H1 (cell line): Measurements from ENCODE around the gene MYDGF. TPM values are rescaled to one million over a fixed set of nuclear protein-coding genes. Genes with fewer than 3 reads are reported as not detected.

Experiments used
- CTCF ChIA-PET: fragments of 300-600 bp; sonication (Branson Sonifier 250); formaldehyde crosslinking; loops from one replicate; lab custom pipeline; 2021; ENCODE audit not compliant: partially characterized antibody; lab: Charles Lee
- POLR2A ChIA-PET: fragments of 300-600 bp; sonication (Branson Sonifier 250); formaldehyde crosslinking; loops from one replicate; lab custom pipeline; 2021; ENCODE audit warnings: inconsistent platforms; ENCODE audit not compliant: partially characterized antibody; lab: Charles Lee
- DNase-seq, 2 experiments: peaks; one replicate each; pipeline versions ENCODE4 v3.0.0 to v3.0.0-alpha.2; 2010 to 2022; ENCODE audit warnings: low spot score in 2 of 2, low read depth in 1 of 2, mixed read lengths in 1 of 2
- FAIRE-seq: peaks from 2 replicates; lab custom pipeline; 2011; peaks lifted over from hg19 to GRCh38; lab: Jason Lieb, UNC
- H2AFZ ChIP-seq: 2 replicates; pipeline ENCODE4 v1.8.1; 2012; ENCODE audit warnings: low read length, inconsistent platforms
- H2AK5ac ChIP-seq: 2 replicates; pipeline ENCODE4 v1.6.1; 2013; ENCODE audit warnings: low read depth, low read length
- H2BK120ac ChIP-seq: replicated peaks from 2 replicates; pipeline ENCODE3; 2013; ENCODE audit warnings: low read depth, low read length, inconsistent platforms
- H2BK12ac ChIP-seq: 2 replicates; pipeline ENCODE4 v1.6.1; 2013; ENCODE audit warnings: low read depth, low read length
- H2BK15ac ChIP-seq: 2 replicates; pipeline ENCODE4 v1.6.1; 2013; ENCODE audit warnings: low read length
- H2BK20ac ChIP-seq: 2 replicates; pipeline ENCODE4 v1.6.1; 2013; ENCODE audit warnings: low read length
- H2BK5ac ChIP-seq: 2 replicates; pipeline ENCODE4 v1.6.1; 2013; ENCODE audit warnings: low read depth, low read length
- H3K14ac ChIP-seq: 2 replicates; pipeline ENCODE4 v1.6.1; 2013; ENCODE audit warnings: inconsistent platforms; ENCODE audit not compliant: insufficient read length
- H3K18ac ChIP-seq: 2 replicates; pipeline ENCODE4 v1.6.1; 2013; ENCODE audit warnings: low read length; ENCODE audit errors: extremely low read depth
- H3K23ac ChIP-seq: 2 replicates; pipeline ENCODE4 v1.6.1; 2013; ENCODE audit warnings: inconsistent platforms; ENCODE audit not compliant: insufficient read length
- H3K23me2 ChIP-seq: 2 replicates; pipeline ENCODE4 v1.6.1; 2013; ENCODE audit warnings: low read depth, low read length
- H3K27ac ChIP-seq: 2 replicates; pipeline ENCODE4 v1.6.1; 2011; ENCODE audit warnings: low read depth, low read length, inconsistent platforms
- H3K27me3 ChIP-seq, 4 experiments: replicated peaks in 1 of 4; 1 replicate in 1 of 4; 2 replicates in 3 of 4; pipeline versions ENCODE4 v1.6.1 to v1.8.1; 2011 to 2013; ENCODE audit warnings: low read length in 3 of 4, mild to moderate bottlenecking in 3 of 4, inconsistent platforms in 2 of 4, mixed read lengths in 2 of 4, moderate library complexity in 1 of 4; ENCODE audit not compliant: control insufficient read depth in 3 of 4, insufficient read depth in 3 of 4; ENCODE audit errors: extremely low read depth in 1 of 4
- H3K36me3 ChIP-seq, 4 experiments: 2 replicates each; pipeline versions ENCODE4 v1.6.1 to v1.8.1; 2011 to 2013; ENCODE audit warnings: mild to moderate bottlenecking in 4 of 4, low read length in 3 of 4, moderate library complexity in 2 of 4, control low read depth in 1 of 4, inconsistent platforms in 1 of 4; ENCODE audit not compliant: insufficient read depth in 4 of 4, control insufficient read depth in 2 of 4
- H3K4ac ChIP-seq: replicated peaks from 2 replicates; pipeline ENCODE3; 2013; ENCODE audit warnings: low read length, low read depth, mixed read lengths, inconsistent platforms; ENCODE audit not compliant: insufficient read length
- H3K4me1 ChIP-seq, 4 experiments: replicated peaks in 1 of 4; 1 replicate in 1 of 4; 2 replicates in 3 of 4; pipeline versions ENCODE4 v1.6.1 to v1.8.1; 2011 to 2013; ENCODE audit warnings: low read length in 3 of 4, inconsistent platforms in 2 of 4, mixed read lengths in 1 of 4; ENCODE audit not compliant: insufficient read depth in 4 of 4, control insufficient read depth in 3 of 4
- H3K4me2 ChIP-seq, 2 experiments: 2 replicates each; pipeline versions ENCODE4 v1.6.1 to v1.8.1; 2011 to 2013; ENCODE audit warnings: low read depth in 2 of 2, low read length in 2 of 2, control low read depth in 1 of 2, inconsistent platforms in 1 of 2, mild to moderate bottlenecking in 1 of 2; ENCODE audit not compliant: insufficient read depth in 1 of 2
- H3K4me3 ChIP-seq, 4 experiments: fragments of 200-600, 300-600 bp in 1 of 4; sonication (generic), shearing (Covaris generic), sonication (Bioruptor Twin) in 1 of 4; 2 replicates each; pipeline versions ENCODE4 v1.5.1 to v1.8.1; 2011 to 2016; ENCODE audit warnings: low read length in 4 of 4, low read depth in 3 of 4, control low read depth in 2 of 4, inconsistent platforms in 2 of 4, mild to moderate bottlenecking in 2 of 4, mixed read lengths in 1 of 4, moderate library complexity in 1 of 4; ENCODE audit not compliant: insufficient read depth in 2 of 4; ENCODE audit errors: extremely low read depth in 1 of 4
- H3K56ac ChIP-seq: replicated peaks from 2 replicates; pipeline ENCODE3; 2013; ENCODE audit warnings: low read depth, mild to moderate bottlenecking, mixed read lengths, low read length, inconsistent platforms; ENCODE audit not compliant: insufficient read length
- H3K79me1 ChIP-seq: 2 replicates; pipeline ENCODE4 v1.6.1; 2013; ENCODE audit warnings: low read depth, low read length, control low read depth
- H3K79me2 ChIP-seq, 2 experiments: 2 replicates each; pipeline versions ENCODE4 v1.6.1 to v1.8.1; 2012 to 2013; ENCODE audit warnings: low read length in 2 of 2, mild to moderate bottlenecking in 2 of 2, inconsistent platforms in 1 of 2; ENCODE audit not compliant: insufficient read depth in 2 of 2, control insufficient read depth in 1 of 2
- H3K9ac ChIP-seq, 4 experiments: replicated peaks in 1 of 4; 1 replicate in 1 of 4; 2 replicates in 3 of 4; pipeline versions ENCODE4 v1.6.1 to v1.8.1; 2011 to 2013; ENCODE audit warnings: low read depth in 3 of 4, low read length in 3 of 4, control low read depth in 2 of 4, mild to moderate bottlenecking in 2 of 4, moderate library complexity in 2 of 4, inconsistent platforms in 1 of 4; ENCODE audit errors: extremely low read depth in 1 of 4
- H3K9me3 ChIP-seq, 2 experiments: 2 replicates each; pipeline versions ENCODE4 v1.6.1 to v1.8.1; 2012 to 2013; ENCODE audit warnings: mild to moderate bottlenecking in 2 of 2, moderate library complexity in 2 of 2, control low read depth in 1 of 2, inconsistent platforms in 1 of 2, low read depth in 1 of 2, low read length in 1 of 2, mixed read lengths in 1 of 2; ENCODE audit not compliant: insufficient read depth in 2 of 2
- H4K20me1 ChIP-seq, 2 experiments: replicated peaks in 1 of 2; 2 replicates each; pipeline versions ENCODE3 to v1.8.1; 2011 to 2013; ENCODE audit warnings: inconsistent platforms in 2 of 2, low read length in 2 of 2, mild to moderate bottlenecking in 1 of 2; ENCODE audit not compliant: insufficient read depth in 2 of 2, control insufficient read depth in 1 of 2
- H4K5ac ChIP-seq: 2 replicates; pipeline ENCODE4 v1.6.1; 2013; ENCODE audit warnings: low read length, low read depth, mixed read lengths, inconsistent platforms; ENCODE audit not compliant: insufficient read length
- H4K8ac ChIP-seq: 2 replicates; pipeline ENCODE4 v1.8.0; 2013; ENCODE audit warnings: mild to moderate bottlenecking, moderate library complexity, low read length, inconsistent platforms; ENCODE audit not compliant: insufficient read depth; ENCODE audit errors: extremely low read depth
- H4K91ac ChIP-seq: replicated peaks from 2 replicates; pipeline ENCODE3; 2013; ENCODE audit warnings: low read length, mixed read lengths, inconsistent platforms; ENCODE audit not compliant: insufficient read length
- ASH2L ChIP-seq: fragments of 200-600, 300-600 bp; sonication (generic); IDR thresholded peaks from one replicate; pipeline ENCODE4 v1.7.1; 2017; ENCODE audit warnings: low read length
- ATF2 ChIP-seq: IDR thresholded peaks from 2 replicates; pipeline ENCODE4 v1.6.1; 2012; ENCODE audit warnings: low read length, inconsistent platforms
- RBBP5 ChIP-seq: IDR thresholded peaks from 2 replicates; pipeline ENCODE4 v1.7.1; 2012; ENCODE audit warnings: low read depth, mild to moderate bottlenecking, inconsistent platforms, low read length, moderate library complexity, borderline replicate concordance
- YY1 ChIP-seq: IDR thresholded peaks from 2 replicates; pipeline ENCODE4 v1.6.1; 2011; ENCODE audit warnings: low read depth, mild to moderate bottlenecking, low read length
- WGBS, 2 experiments: shearing (Covaris generic) in 1 of 2; methylation state at CpG; one replicate each; pipeline versions ENCODE4 v1.1.6 to v1.1.7; 2013 to 2015; ENCODE audit warnings: low lambda C conversion rate in 2 of 2, mixed read lengths in 2 of 2, inconsistent platforms in 1 of 2, low coverage in 1 of 2, missing lambda C conversion rate in 1 of 2; ENCODE audit not compliant: insufficient replicate concordance in 2 of 2, insufficient coverage in 1 of 2, insufficient read length in 1 of 2; ENCODE audit errors: extremely low coverage in 1 of 2, missing lambda C conversion rate in 1 of 2; 5-methylcytosine and 5-hydroxymethylcytosine counted together
- polyA plus RNA-seq, 7 experiments: library from polyadenylated mRNA; depleted of rRNA in 3 of 7; stranded (reverse) in 5 of 7; unstranded in 2 of 7; fragments of >200 nt in 5 of 7; fragments of 200-250 nt in 2 of 7; gene quantifications; 1 replicate in 5 of 7; 2 replicates in 1 of 7; 4 replicates in 1 of 7; pipeline versions ENCODE4 v1.2.1 to v1.2.3, GENCODE V29; 2011 to 2013; ENCODE audit warnings: missing spikeins in 2 of 7, mixed read lengths in 2 of 7
- total RNA-seq: library from RNA; stranded (reverse); fragmentation: NEBNext Ultra II Directional; extraction: Animal tissue kit (Norgen Biotek cat#: 25700); gene quantifications from 2 replicates; pipeline ENCODE4 v1.2.1, GENCODE V29; 2021
- TF ChIP-seq, protein P1 (sequence below): IDR thresholded peaks from 2 replicates; pipeline ENCODE4 v1.6.1; 2011; ENCODE audit warnings: low read length, improper control_type of control experiment
- TF ChIP-seq, protein P2 (sequence below): IDR thresholded peaks from 2 replicates; pipeline ENCODE4 v1.6.1; 2012; ENCODE audit warnings: inconsistent platforms

The MYDGF gene
- total and polyA plus RNA-seq, 2 of the 8 experiments (the other 6 are each of a cell fraction or from before 2014, with no cell fraction given) = 40.6 to 51.1 TPM

- Histone ChIP-seq H2BK20ac (no peak overlapping the region), H3K79me2 (no peaks in the 10 kb centered on the region), H3K4me1 (no peaks in the 10 kb centered on the region), H4K20me1 (peaks cover 0 to 13% of the 10 kb centered on the region in 2 experiments), H2AFZ (no peak overlapping the region), H3K9ac (no peak overlapping the region), H2AK5ac (no peak overlapping the region), H3K27me3 (no peaks in the 10 kb centered on the region), H2BK12ac (no peak overlapping the region), H3K23me2 (no peaks in the 10 kb centered on the region), H4K5ac (no peak overlapping the region), H3K4me3 (no peak overlapping the region), H3K14ac (no peak overlapping the region), H2BK120ac (no peak overlapping the region), H3K23ac (no peak overlapping the region), H2BK15ac (no peak overlapping the region), H4K8ac (no peak overlapping the region), H4K91ac (no peak overlapping the region), H3K9me3 (no peaks in the 10 kb centered on the region), H3K36me3 (peaks cover 10 to 47% (median 29%) of the 10 kb centered on the region in 4 experiments; a peak in 7 of 8 replicates), H3K79me1 (no peaks in the 10 kb centered on the region), H3K4me2 (no peak overlapping the region), H3K27ac (no peak overlapping the region), H3K56ac (no peak overlapping the region), H2BK5ac (no peak overlapping the region), H3K4ac (no peak overlapping the region), H3K18ac (no peak overlapping the region)
- POLR2A ChIA-PET = interaction anchor here (0.7 to 1.1 kb wide), 3 partner anchors 10 to 22 kb away, joined by 3 to 5 read pairs (median 3); no protein-coding TSS in a partner anchor
- no peak for TF ChIP-seq ATF2
- TF ChIP-seq, protein P1, sequence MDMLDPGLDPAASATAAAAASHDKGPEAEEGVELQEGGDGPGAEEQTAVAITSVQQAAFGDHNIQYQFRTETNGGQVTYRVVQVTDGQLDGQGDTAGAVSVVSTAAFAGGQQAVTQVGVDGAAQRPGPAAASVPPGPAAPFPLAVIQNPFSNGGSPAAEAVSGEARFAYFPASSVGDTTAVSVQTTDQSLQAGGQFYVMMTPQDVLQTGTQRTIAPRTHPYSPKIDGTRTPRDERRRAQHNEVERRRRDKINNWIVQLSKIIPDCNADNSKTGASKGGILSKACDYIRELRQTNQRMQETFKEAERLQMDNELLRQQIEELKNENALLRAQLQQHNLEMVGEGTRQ = no peak
- TF ChIP-seq RBBP5 = no peak
- no peak for TF ChIP-seq YY1
- TF ChIP-seq ASH2L = no peak
- TF ChIP-seq, protein P2, sequence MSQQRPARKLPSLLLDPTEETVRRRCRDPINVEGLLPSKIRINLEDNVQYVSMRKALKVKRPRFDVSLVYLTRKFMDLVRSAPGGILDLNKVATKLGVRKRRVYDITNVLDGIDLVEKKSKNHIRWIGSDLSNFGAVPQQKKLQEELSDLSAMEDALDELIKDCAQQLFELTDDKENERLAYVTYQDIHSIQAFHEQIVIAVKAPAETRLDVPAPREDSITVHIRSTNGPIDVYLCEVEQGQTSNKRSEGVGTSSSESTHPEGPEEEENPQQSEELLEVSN = no peak
- FAIRE-seq = no peak
- WGBS, 2 experiments = 89% methylated on average over 19 of the region's 19 CpGs; no CpG with 5 or more reads in 1 of the 2 experiments
- DNase-seq = no peak
- CTCF ChIA-PET = interaction anchor here (0.7 to 1.7 kb wide), 4 partner anchors 15 to 128 kb away, joined by 3 read pairs; no protein-coding TSS in a partner anchor
Observed at GRCh38 chr19:4695224-4695731, 25.1 kb upstream of the MYDGF start.
